Naive thymus-derived CD8-positive, alpha-beta T cell (primary cell): Measurements from ENCODE around the gene PNMA6F. TPM values are rescaled to one million over a fixed set of nuclear protein-coding genes. Genes with fewer than 3 reads are reported as not detected.
"Not testable (repeated sequence)": the region's sequence is repeated elsewhere in the genome, so short reads cannot be mapped to it uniquely, and the experiment has no call there.

Source experiments
- ATAC-seq, 2 donors: fragments of 150-1000 bp; cut with Tn5 transposase in 1 of 2; sonication (Bioruptor Pico), chemical (Tn5 transposase) in 1 of 2; 1 replicate in 1 of 2; 2 replicates in 1 of 2; pipeline ENCODE4 v1.10.0; 2021; ENCODE audit warnings: mild to moderate bottlenecking in 2 of 2, moderate library complexity in 2 of 2
- POLR2A ChIA-PET: fragments of 350-600 bp; sonication (Branson Sonifier 250); formaldehyde crosslinking; loops from one replicate; lab custom pipeline; 2021; ENCODE audit warnings: antibody characterized with exemption; lab: Charles Lee
- DNase-seq, 10 donors: peaks; one replicate each; pipeline versions ENCODE4 v3.0.0 to v3.0.0-alpha.2; 2020 to 2022
- H3K27ac Mint-ChIP-seq, 10 donors: one replicate each; pipeline ENCODE4 v1.8.0; 2020 to 2022; ENCODE audit warnings: mild to moderate bottlenecking in 10 of 10, mixed read lengths in 10 of 10, moderate library complexity in 4 of 10, inconsistent platforms in 1 of 10
- H3K27me3 Mint-ChIP-seq, 5 donors: one replicate each; pipeline ENCODE4 v1.8.0; 2021 to 2022; ENCODE audit warnings: mixed read lengths in 5 of 5
- H3K36me3 Mint-ChIP-seq, 3 donors: one replicate each; pipeline ENCODE4 v1.8.0; 2020 to 2022; ENCODE audit warnings: mixed read lengths in 3 of 3, mild to moderate bottlenecking in 2 of 3, inconsistent platforms in 1 of 3
- H3K4me1 Mint-ChIP-seq, 4 donors: one replicate each; pipeline ENCODE4 v1.8.0; 2021 to 2022; ENCODE audit warnings: mixed read lengths in 4 of 4
- H3K4me3 Mint-ChIP-seq, 10 donors: one replicate each; pipeline ENCODE4 v1.8.0; 2020 to 2022; ENCODE audit warnings: mild to moderate bottlenecking in 10 of 10, mixed read lengths in 10 of 10, moderate library complexity in 6 of 10, inconsistent platforms in 1 of 10
- H3K9me3 Mint-ChIP-seq, 9 donors: one replicate each; pipeline ENCODE4 v1.8.0; 2020 to 2022; ENCODE audit warnings: mixed read lengths in 9 of 9, mild to moderate bottlenecking in 3 of 9, inconsistent platforms in 1 of 9, moderate library complexity in 1 of 9
- polyA plus RNA-seq, 3 donors: library from polyadenylated mRNA; unstranded; fragments of 300-500 nt; fragmentation: Illumina TruSeq; gene quantifications; one replicate each; pipeline ENCODE4 v1.2.3, GENCODE V29; 2021
- total RNA-seq, 8 experiments: library from RNA in 2 of 8; stranded (reverse) in 2 of 8; gene quantifications; one replicate each; pipeline ENCODE4 v1.2.3 and lab custom pipeline; 2021 to 2026

The PNMA6F gene
- total and polyA plus RNA-seq, 5 experiments from 2014 or later = not detected

GRCh38 chrX:153333266-153333665, 11.7 kb upstream of the PNMA6F start:
- no peak for DNase-seq
- Mint-ChIP-seq H3K36me3 (peaks cover 0 to 8% (median 0%) of the 10 kb centered on the region in 3 donors), H3K4me1 (peaks cover 11 to 37% (median 34%) of the 10 kb centered on the region in 4 donors), H3K4me3 (peak overlapping the region; percentile 79 to 91 (median 87)), H3K27ac (peak overlapping the region in 3 of 10 donors; percentile 71 to 93 (median 76)), H3K9me3 (no peaks in the 10 kb centered on the region), H3K27me3 (peaks cover 0 to 2% (median 0%) of the 10 kb centered on the region in 5 donors)
- POLR2A ChIA-PET = interaction anchor here (1.3 to 2.2 kb wide), 2 partner anchors 9 to 59 kb away, joined by 3 to 7 read pairs; no protein-coding TSS in a partner anchor
- ATAC-seq = no peak

- POLR2A ChIA-PET = no interaction called here
- Mint-ChIP-seq H3K27ac (no peak overlapping the region), H3K9me3 (peaks cover 0 to 7% (median 0%) of the 10 kb centered on the region in 9 donors), H3K27me3 (peaks cover 0 to 7% (median 1%) of the 10 kb centered on the region in 5 donors), H3K4me1 (peaks cover 0 to 10% (median 8%) of the 10 kb centered on the region in 4 donors), H3K4me3 (no peak overlapping the region), H3K36me3 (no peaks in the 10 kb centered on the region)
- no peak for ATAC-seq
- no peak for DNase-seq
Observed at GRCh38 chrX:153327561-153327960, 6.0 kb upstream of the PNMA6F start.

GRCh38 chrX:153320555-153321184, 897 bp downstream of the PNMA6F start:
- no peak for ATAC-seq
- no peak for DNase-seq
- H3K9me3 Mint-ChIP-seq = peaks cover 0 to 4% (median 0%) of the 10 kb centered on the region in 9 donors
- H3K4me3 Mint-ChIP-seq = no peak overlapping the region
- no peak overlapping the region for H3K27ac Mint-ChIP-seq
- peaks cover 2 to 12% (median 8%) of the 10 kb centered on the region in 4 donors for H3K4me1 Mint-ChIP-seq
- POLR2A ChIA-PET = no interaction called here
- no peaks in the 10 kb centered on the region for H3K36me3 Mint-ChIP-seq
- H3K27me3 Mint-ChIP-seq = peaks cover 0 to 5% (median 0%) of the 10 kb centered on the region in 5 donors

GRCh38 chrX:153320047-153320443, 1.5 kb downstream of the PNMA6F start:
- H3K27ac Mint-ChIP-seq, H3K4me3 Mint-ChIP-seq, DNase-seq, H3K9me3 Mint-ChIP-seq, H3K27me3 Mint-ChIP-seq, ATAC-seq, H3K36me3 Mint-ChIP-seq, POLR2A ChIA-PET: not testable (repeated sequence)
- peaks cover 2 to 12% (median 8%) of the 10 kb centered on the region in 4 donors for H3K4me1 Mint-ChIP-seq

- H3K4me1 Mint-ChIP-seq = peaks cover 2 to 9% (median 8%) of the 10 kb centered on the region in 4 donors
- H3K27ac Mint-ChIP-seq = no peak overlapping the region
- H3K4me3 Mint-ChIP-seq = no peak overlapping the region
- H3K36me3 Mint-ChIP-seq = no peaks in the 10 kb centered on the region
- DNase-seq (no peak), ATAC-seq (no peak)
- POLR2A ChIA-PET = no interaction called here
- H3K9me3 Mint-ChIP-seq = peaks cover 0 to 2% (median 0%) of the 10 kb centered on the region in 9 donors
- peaks cover 0 to 5% (median 0%) of the 10 kb centered on the region in 5 donors for H3K27me3 Mint-ChIP-seq
Observed at GRCh38 chrX:153319295-153320046, 2.1 kb downstream of the PNMA6F start.

- Mint-ChIP-seq H3K4me1 (peaks cover 2 to 3% (median 2%) of the 10 kb centered on the region in 4 donors), H3K27ac (no peak overlapping the region), H3K36me3 (no peaks in the 10 kb centered on the region), H3K4me3 (no peak overlapping the region), H3K9me3 (peaks cover 0 to 2% (median 0%) of the 10 kb centered on the region in 9 donors), H3K27me3 (peaks cover 0 to 5% (median 0%) of the 10 kb centered on the region in 5 donors)
- POLR2A ChIA-PET = no interaction called here
- no peak for DNase-seq
- no peak for ATAC-seq
Observed at GRCh38 chrX:153318811-153319210, 2.8 kb downstream of the PNMA6F start.

GRCh38 chrX:153317996-153318722, 3.4 kb downstream of the PNMA6F start:
- ATAC-seq = no peak
- no peak overlapping the region for H3K27ac Mint-ChIP-seq

GRCh38 chrX:153317306-153317705, 4.3 kb downstream of the PNMA6F start:
- H3K4me1 Mint-ChIP-seq = peaks cover 0 to 2% (median under 1%) of the 10 kb centered on the region in 4 donors
- DNase-seq (no peak), ATAC-seq (no peak)
- H3K36me3 Mint-ChIP-seq = no peaks in the 10 kb centered on the region
- POLR2A ChIA-PET = no interaction called here
- H3K4me3 Mint-ChIP-seq = no peak overlapping the region
- H3K9me3 Mint-ChIP-seq = peaks cover 0 to 2% (median 0%) of the 10 kb centered on the region in 9 donors
- H3K27ac Mint-ChIP-seq = no peak overlapping the region
- H3K27me3 Mint-ChIP-seq = peaks cover 0 to 5% (median 0%) of the 10 kb centered on the region in 5 donors

More at GRCh38 chrX:153317996-153318722, 3.4 kb downstream of the PNMA6F start:
- H3K4me1 Mint-ChIP-seq = peaks cover 0 to 2% (median under 1%) of the 10 kb centered on the region in 4 donors
- POLR2A ChIA-PET = no interaction called here
- peaks cover 0 to 5% (median 0%) of the 10 kb centered on the region in 5 donors for H3K27me3 Mint-ChIP-seq
- no peak for DNase-seq
- H3K9me3 Mint-ChIP-seq = peaks cover 0 to 2% (median 0%) of the 10 kb centered on the region in 9 donors
- no peak overlapping the region for H3K4me3 Mint-ChIP-seq
- no peaks in the 10 kb centered on the region for H3K36me3 Mint-ChIP-seq

GRCh38 chrX:153312842-153313241, 8.7 kb downstream of the PNMA6F start:
- no peak for DNase-seq
- no peak for ATAC-seq
- no peak overlapping the region for H3K4me3 Mint-ChIP-seq
- H3K36me3 Mint-ChIP-seq = no peaks in the 10 kb centered on the region
- no peak overlapping the region for H3K27ac Mint-ChIP-seq
- no peaks in the 10 kb centered on the region for H3K27me3 Mint-ChIP-seq
- no peaks in the 10 kb centered on the region for H3K9me3 Mint-ChIP-seq
- peaks cover 0 to 1% (median 0%) of the 10 kb centered on the region in 4 donors for H3K4me1 Mint-ChIP-seq
- POLR2A ChIA-PET = no interaction called here

- no peak overlapping the region for H3K27ac Mint-ChIP-seq
- DNase-seq (no peak), ATAC-seq (no peak)
- no peak overlapping the region for H3K4me3 Mint-ChIP-seq
- POLR2A ChIA-PET = no interaction called here
- H3K27me3 Mint-ChIP-seq = no peaks in the 10 kb centered on the region
- H3K36me3 Mint-ChIP-seq = no peaks in the 10 kb centered on the region
- H3K4me1 Mint-ChIP-seq = peaks cover 0 to 1% (median 0%) of the 10 kb centered on the region in 4 donors
- H3K9me3 Mint-ChIP-seq = no peaks in the 10 kb centered on the region
Observed at GRCh38 chrX:153312041-153312440, 9.5 kb downstream of the PNMA6F start.

- DNase-seq (no peak), ATAC-seq (no peak)
- Mint-ChIP-seq H3K4me3 (no peak overlapping the region), H3K4me1 (peaks cover 0 to 1% (median 0%) of the 10 kb centered on the region in 4 donors), H3K27me3 (no peaks in the 10 kb centered on the region), H3K9me3 (no peaks in the 10 kb centered on the region), H3K27ac (peak overlapping the region in 1 of 10 donors; percentile 68), H3K36me3 (no peaks in the 10 kb centered on the region)
- POLR2A ChIA-PET = no interaction called here
Observed at GRCh38 chrX:153310901-153311300, 10.7 kb downstream of the PNMA6F start.

GRCh38 chrX:153307276-153308178, 14.0 kb downstream of the PNMA6F start:
- peaks cover 0 to 19% (median 8%) of the 10 kb centered on the region in 5 donors for H3K27me3 Mint-ChIP-seq
- no peaks in the 10 kb centered on the region for H3K36me3 Mint-ChIP-seq
- H3K9me3 Mint-ChIP-seq = no peaks in the 10 kb centered on the region
- peaks cover 0 to 10% (median 5%) of the 10 kb centered on the region in 4 donors for H3K4me1 Mint-ChIP-seq
- POLR2A ChIA-PET = no interaction called here
- no peak overlapping the region for H3K27ac Mint-ChIP-seq
- ATAC-seq = no peak
- DNase-seq = no peak
- no peak overlapping the region for H3K4me3 Mint-ChIP-seq
